Skeletal muscle satellite cell (primary cell): ENCODE results near the gene SPATA2L.
A peak's percentile ranks its signal among the peaks of the same experiment; 100 is the strongest.
"Not testable (repeated sequence)": the region's sequence is repeated elsewhere in the genome, so short reads cannot be mapped to it uniquely, and the experiment has no call there.

Experiments used
- H3K27me3 ChIP-seq: 2 replicates; pipeline ENCODE4 v1.7.0; 2013; ENCODE audit warnings: low read length; ENCODE audit not compliant: control insufficient read depth, insufficient read depth
- H3K36me3 ChIP-seq: 2 replicates; pipeline ENCODE4 v1.7.0; 2013; ENCODE audit warnings: mild to moderate bottlenecking, control low read depth, low read length; ENCODE audit not compliant: insufficient read depth
- H3K4me1 ChIP-seq: 2 replicates; pipeline ENCODE4 v1.7.0; 2013; ENCODE audit warnings: low read length; ENCODE audit not compliant: control insufficient read depth, insufficient read depth
- H3K4me2 ChIP-seq: 2 replicates; pipeline ENCODE4 v1.7.0; 2013; ENCODE audit warnings: mild to moderate bottlenecking, low read length
- H3K4me3 ChIP-seq: 2 replicates; pipeline ENCODE4 v1.7.0; 2013; ENCODE audit warnings: low read length
- H3K9ac ChIP-seq: 2 replicates; pipeline ENCODE4 v1.7.0; 2013; ENCODE audit warnings: mild to moderate bottlenecking, low read depth, low read length, moderate library complexity
- H3K9me3 ChIP-seq: replicated peaks from 2 replicates; pipeline ENCODE4 v1.7.0; 2013; ENCODE audit warnings: mild to moderate bottlenecking, control low read depth, low read length

SPATA2L gene

DNA sequence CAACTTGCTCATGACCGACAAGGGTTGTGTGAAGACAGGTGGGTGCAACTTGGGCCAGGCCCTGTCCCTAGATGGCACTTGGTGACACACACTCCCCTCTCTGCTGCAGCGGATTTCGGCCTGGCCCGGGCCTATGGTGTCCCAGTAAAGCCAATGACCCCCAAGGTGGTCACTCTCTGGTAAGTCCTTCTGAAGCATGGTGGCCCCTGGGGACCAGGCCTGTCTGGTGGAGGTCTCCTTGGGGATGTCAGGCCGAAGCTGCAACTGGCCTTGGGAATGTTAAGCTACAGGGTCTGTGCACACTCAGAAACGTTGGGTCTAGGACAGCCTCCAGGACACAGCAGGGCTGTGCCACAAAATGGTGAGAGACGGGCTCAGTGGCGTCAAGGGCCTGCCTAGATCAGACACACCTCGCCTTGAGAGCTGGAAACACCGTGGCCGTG, 8.2 kb downstream of the SPATA2L start:
- H3K36me3 ChIP-seq, result peaks cover 69% of the 10 kb centered on the region
- H3K9ac ChIP-seq, result no peak overlapping the region
- H3K4me3 ChIP-seq, result no peak overlapping the region

GRCh38 chr16:89691986-89692569, 9.4 kb downstream of the SPATA2L start:
- Histone ChIP-seq H3K4me3 (no peak overlapping the region), H3K4me1 (peaks cover 8% of the 10 kb centered on the region), H3K9me3 (no peaks in the 10 kb centered on the region), H3K9ac (no peak overlapping the region), H3K27me3 (no peaks in the 10 kb centered on the region), H3K4me2 (no peak overlapping the region), H3K36me3 (peaks cover 64% of the 10 kb centered on the region)

More for the DNA sequence above, 8.2 kb downstream of the SPATA2L start:
- Histone ChIP-seq H3K4me1 (no peaks in the 10 kb centered on the region), H3K4me2 (no peak overlapping the region), H3K27me3 (no peaks in the 10 kb centered on the region), H3K9me3 (no peaks in the 10 kb centered on the region)

- no peaks in the 10 kb centered on the region for H3K9me3 ChIP-seq
- no peak overlapping the region for H3K4me2 ChIP-seq
- H3K4me3 ChIP-seq, result no peak overlapping the region
- H3K9ac ChIP-seq, result no peak overlapping the region
- H3K36me3 ChIP-seq, result peaks cover 58% of the 10 kb centered on the region
- peaks cover 8% of the 10 kb centered on the region for H3K4me1 ChIP-seq
- H3K27me3 ChIP-seq, result no peaks in the 10 kb centered on the region
These were observed 10.1 kb downstream of the SPATA2L start for GRCh38 chr16:89691231-89691985.

- Histone ChIP-seq H3K4me2 (no peak overlapping the region), H3K4me1 (peaks cover 8% of the 10 kb centered on the region), H3K27me3 (no peaks in the 10 kb centered on the region), H3K4me3 (no peak overlapping the region), H3K9me3 (no peaks in the 10 kb centered on the region), H3K9ac (no peak overlapping the region), H3K36me3 (peaks cover 49% of the 10 kb centered on the region)
These were observed 11.1 kb downstream of the SPATA2L start for GRCh38 chr16:89690392-89690901.

- H3K36me3 ChIP-seq, result peaks cover 45% of the 10 kb centered on the region
- not testable (repeated sequence) for H3K27me3 ChIP-seq
These were observed 11.9 kb downstream of the SPATA2L start for GRCh38 chr16:89689621-89690020.

DNA sequence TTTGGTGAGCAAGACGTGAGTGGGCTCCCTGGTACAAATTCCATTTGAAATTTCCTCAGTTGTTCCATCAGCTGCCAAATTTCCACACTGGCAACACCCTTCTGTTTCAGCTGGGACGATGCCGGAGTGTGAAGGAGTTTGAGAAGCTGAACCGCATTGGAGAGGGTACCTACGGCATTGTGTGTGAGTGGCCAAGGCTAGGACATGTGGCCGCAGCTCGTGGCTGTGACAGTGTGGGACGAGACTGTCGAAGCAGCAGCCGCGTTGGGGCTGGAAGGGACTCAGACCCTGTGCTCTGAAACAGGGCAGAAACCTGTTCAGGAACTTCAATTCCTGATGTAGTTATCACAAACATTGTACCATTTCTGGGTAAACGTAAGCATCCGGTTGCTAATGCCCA, 12.4 kb downstream of the SPATA2L start:
- Histone ChIP-seq H3K36me3 (peaks cover 41% of the 10 kb centered on the region), H3K4me1 (peaks cover 8% of the 10 kb centered on the region), H3K9me3 (no peaks in the 10 kb centered on the region), H3K27me3 (no peaks in the 10 kb centered on the region), H3K4me2 (no peak overlapping the region), H3K9ac (no peak overlapping the region), H3K4me3 (no peak overlapping the region)

More at GRCh38 chr16:89689621-89690020, 11.9 kb downstream of the SPATA2L start:
- H3K9ac ChIP-seq, H3K4me1 ChIP-seq, H3K9me3 ChIP-seq, H3K4me3 ChIP-seq, H3K4me2 ChIP-seq: not testable (repeated sequence)

GRCh38 chr16:89688395-89688794, 13.1 kb downstream of the SPATA2L start:
- Histone ChIP-seq H3K9ac (no peak overlapping the region), H3K4me2 (no peak overlapping the region), H3K4me3 (no peak overlapping the region), H3K36me3 (peaks cover 34% of the 10 kb centered on the region), H3K9me3 (no peaks in the 10 kb centered on the region), H3K4me1 (peaks cover 8% of the 10 kb centered on the region), H3K27me3 (no peaks in the 10 kb centered on the region)

DNA sequence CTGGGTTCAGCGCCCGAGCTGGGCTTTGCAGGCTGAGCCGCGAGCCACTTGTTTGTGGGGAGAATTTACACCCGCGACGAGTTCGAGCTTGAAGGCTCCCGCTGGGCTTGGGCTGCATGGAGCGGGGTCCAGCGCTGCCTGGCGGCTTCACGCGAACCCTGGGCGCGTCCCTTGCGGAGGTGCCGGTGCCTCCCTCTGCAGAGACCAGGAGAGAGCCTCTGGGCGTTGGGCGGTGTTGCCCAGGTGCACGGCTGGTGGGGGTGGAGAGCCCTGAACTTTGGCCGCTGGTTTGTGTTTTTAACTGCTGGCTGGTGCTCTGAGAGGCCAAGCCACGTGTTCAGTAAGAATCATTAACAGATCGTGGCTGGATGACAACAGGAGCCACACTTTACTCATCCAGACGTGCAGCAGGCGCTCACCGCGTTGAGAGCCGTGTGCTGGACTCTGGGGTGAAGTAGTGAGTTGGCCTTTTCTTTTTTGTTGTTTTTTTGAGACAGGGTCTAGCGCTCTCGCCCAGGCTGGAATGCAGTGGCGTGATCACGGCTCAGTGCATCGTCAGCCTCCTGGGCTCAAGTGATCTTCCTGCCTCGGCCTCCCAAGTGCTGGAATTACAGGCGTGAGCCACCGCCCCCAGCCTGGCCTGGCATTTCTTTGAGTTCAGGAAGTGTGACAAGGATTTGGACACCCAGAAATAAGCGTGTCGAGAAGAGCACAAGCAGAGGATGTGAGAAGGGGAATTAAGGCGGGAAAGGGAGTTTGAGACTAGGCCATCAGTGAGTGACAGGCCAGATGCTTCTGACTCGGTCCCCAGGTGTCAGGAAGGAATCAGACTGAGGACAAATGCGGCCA, 14.2 kb downstream of the SPATA2L start:
- peak overlapping the region; percentile 92 for H3K4me3 ChIP-seq
- H3K4me1 ChIP-seq, result peaks cover 8% of the 10 kb centered on the region
- H3K36me3 ChIP-seq, result peaks cover 28% of the 10 kb centered on the region
- peak overlapping the region; percentile 85 for H3K9ac ChIP-seq
- peak overlapping the region; percentile 99 for H3K4me2 ChIP-seq
- no peaks in the 10 kb centered on the region for H3K9me3 ChIP-seq
- no peaks in the 10 kb centered on the region for H3K27me3 ChIP-seq

DNA sequence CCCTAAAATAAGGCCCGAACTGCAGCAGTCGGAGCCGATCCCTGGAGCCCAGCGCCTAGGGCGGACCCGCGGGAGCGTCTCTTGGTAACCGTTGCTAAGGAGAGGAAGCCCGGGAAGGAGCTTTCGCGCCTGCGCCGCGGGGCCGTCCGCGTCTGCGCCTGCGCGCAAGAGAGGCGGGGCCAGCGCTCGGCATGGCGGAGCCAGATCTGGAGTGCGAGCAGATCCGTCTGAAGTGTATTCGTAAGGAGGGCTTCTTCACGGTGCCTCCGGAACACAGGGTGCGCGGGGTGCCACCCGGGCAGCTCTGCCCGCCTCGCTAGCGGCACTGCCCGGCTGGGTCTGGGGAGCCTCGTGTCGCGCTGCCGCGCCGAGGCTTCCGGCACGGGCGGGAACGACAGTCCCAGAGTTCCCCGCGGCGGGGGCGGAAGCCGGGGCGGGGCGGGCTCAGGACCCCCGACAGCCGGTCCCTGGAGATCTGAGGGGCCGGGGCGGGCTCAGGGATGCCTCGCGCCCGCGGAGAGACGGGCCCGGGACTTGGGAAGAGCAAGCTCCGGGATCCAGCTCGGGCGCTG, 14.9 kb downstream of the SPATA2L start, which contains the start of gene CDK10:
Gene CDK10 (plus strand): TSS at position 170 of the 572 bp plus-strand sequence. CDS start 22 bp downstream, at position 192.
- peak within 1 kb of the TSS; percentile 92 for H3K4me3 ChIP-seq
- H3K9ac ChIP-seq, result peak within 1 kb of the TSS; percentile 85
- peaks cover 23% of the 10 kb centered on the region for H3K36me3 ChIP-seq
- H3K4me2 ChIP-seq, result peak within 1 kb of the TSS; percentile 99
- H3K9me3 ChIP-seq, result no peaks in the 10 kb centered on the region
- no peaks in the 10 kb centered on the region for H3K27me3 ChIP-seq
- H3K4me1 ChIP-seq, result peaks cover 8% of the 10 kb centered on the region

DNA sequence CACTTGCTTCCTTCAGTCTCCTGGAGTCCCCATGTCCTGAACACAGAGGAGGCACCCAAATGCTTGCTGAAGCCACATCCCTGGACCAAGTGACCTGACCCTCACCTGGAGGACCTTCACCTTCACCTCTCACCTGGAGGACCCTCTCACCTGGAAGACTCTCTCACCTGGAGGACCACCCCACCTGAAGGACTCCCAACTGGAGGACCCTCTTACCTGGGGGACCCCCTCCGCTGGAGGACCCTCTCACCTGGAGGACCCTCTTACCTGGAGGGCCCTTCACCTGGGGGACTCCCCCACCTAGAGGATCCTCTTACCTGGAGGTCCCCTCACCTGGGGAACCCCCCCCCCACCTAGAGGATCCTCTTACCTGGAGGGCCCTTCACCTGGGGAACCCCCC, 15.6 kb downstream of the SPATA2L start:
- H3K9me3 ChIP-seq, result no peaks in the 10 kb centered on the region
- no peak overlapping the region for H3K9ac ChIP-seq
- H3K36me3 ChIP-seq, result peaks cover 19% of the 10 kb centered on the region
- H3K27me3 ChIP-seq, result no peaks in the 10 kb centered on the region
- H3K4me3 ChIP-seq, result no peak overlapping the region
- H3K4me2 ChIP-seq, result peak overlapping the region; percentile 99
- H3K4me1 ChIP-seq, result peaks cover 8% of the 10 kb centered on the region

GRCh38 chr16:89678258-89678657, 23.2 kb downstream of the SPATA2L start:
- no peaks in the 10 kb centered on the region for H3K9me3 ChIP-seq
- H3K9ac ChIP-seq, result no peak overlapping the region
- H3K27me3 ChIP-seq, result no peaks in the 10 kb centered on the region
- no peaks in the 10 kb centered on the region for H3K4me1 ChIP-seq
- peaks cover 2% of the 10 kb centered on the region for H3K36me3 ChIP-seq
- H3K4me3 ChIP-seq, result no peak overlapping the region
- H3K4me2 ChIP-seq, result no peak overlapping the region
